22Rv1 (cell line): ENCODE measurements around the gene ACP3.

Experiments used
- ZFX ChIP-seq: fragments of 450-650 bp; IDR thresholded peaks from 2 replicates; pipeline ENCODE4 v1.6.1; 2017; ENCODE audit warnings: antibody characterized with exemption, borderline replicate concordance
- TF ChIP-seq, protein P1 (sequence below): fragments of 450-650 bp; IDR thresholded peaks from 2 replicates; pipeline ENCODE4 v1.5.1; 2017; ENCODE audit warnings: mild to moderate bottlenecking

DNA sequence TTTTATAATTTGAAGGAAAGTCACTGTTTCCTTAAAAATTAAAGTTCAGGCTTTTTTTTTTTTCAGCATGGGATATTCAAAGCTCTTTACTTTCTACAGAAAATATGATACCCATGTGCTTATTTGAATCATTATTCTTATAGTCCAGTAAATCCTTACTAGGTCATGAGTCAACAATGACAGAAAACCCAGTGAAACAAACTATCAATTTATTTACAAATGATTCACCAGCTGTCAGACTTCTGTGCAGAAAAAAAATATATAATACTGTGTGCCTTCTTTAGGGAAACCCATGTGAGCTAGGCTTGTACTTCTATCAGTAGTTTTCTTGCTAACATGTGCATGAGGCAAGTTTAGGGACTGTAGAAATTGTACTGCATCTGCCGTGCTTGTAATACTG is 1.2 kb downstream of the ACP3 start:
- TF ChIP-seq, protein P1, sequence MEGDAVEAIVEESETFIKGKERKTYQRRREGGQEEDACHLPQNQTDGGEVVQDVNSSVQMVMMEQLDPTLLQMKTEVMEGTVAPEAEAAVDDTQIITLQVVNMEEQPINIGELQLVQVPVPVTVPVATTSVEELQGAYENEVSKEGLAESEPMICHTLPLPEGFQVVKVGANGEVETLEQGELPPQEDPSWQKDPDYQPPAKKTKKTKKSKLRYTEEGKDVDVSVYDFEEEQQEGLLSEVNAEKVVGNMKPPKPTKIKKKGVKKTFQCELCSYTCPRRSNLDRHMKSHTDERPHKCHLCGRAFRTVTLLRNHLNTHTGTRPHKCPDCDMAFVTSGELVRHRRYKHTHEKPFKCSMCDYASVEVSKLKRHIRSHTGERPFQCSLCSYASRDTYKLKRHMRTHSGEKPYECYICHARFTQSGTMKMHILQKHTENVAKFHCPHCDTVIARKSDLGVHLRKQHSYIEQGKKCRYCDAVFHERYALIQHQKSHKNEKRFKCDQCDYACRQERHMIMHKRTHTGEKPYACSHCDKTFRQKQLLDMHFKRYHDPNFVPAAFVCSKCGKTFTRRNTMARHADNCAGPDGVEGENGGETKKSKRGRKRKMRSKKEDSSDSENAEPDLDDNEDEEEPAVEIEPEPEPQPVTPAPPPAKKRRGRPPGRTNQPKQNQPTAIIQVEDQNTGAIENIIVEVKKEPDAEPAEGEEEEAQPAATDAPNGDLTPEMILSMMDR: no peak
- no peak for TF ChIP-seq ZFX
